ENCODE data around the gene OGFOD3.

OGFOD3 gene

GRCh38 chr17:82446124-82446523, 27.7 kb upstream of the OGFOD3 start:
- DNase-seq, result no peak

GRCh38 chr17:82445542-82445941, 27.2 kb upstream of the OGFOD3 start:
- DNase-seq, result no peak

GRCh38 chr17:82444941-82445521, 26.6 kb upstream of the OGFOD3 start:
- DNase-seq, result no peak

GRCh38 chr17:82444284-82444893, 26.0 kb upstream of the OGFOD3 start:
- DNase-seq, result no peak

GRCh38 chr17:82443465-82444283, 25.3 kb upstream of the OGFOD3 start:
- DNase-seq, result no peak

GRCh38 chr17:82442643-82443464, 24.5 kb upstream of the OGFOD3 start:
- no peak for DNase-seq

- no peak for DNase-seq
Observed at GRCh38 chr17:82441691-82442487, 23.5 kb upstream of the OGFOD3 start.

- DNase-seq, result no peak
Observed at GRCh38 chr17:82440991-82441627, 22.7 kb upstream of the OGFOD3 start.

- DNase-seq, result no peak
Observed at GRCh38 chr17:82440469-82440981, 22.1 kb upstream of the OGFOD3 start.

GRCh38 chr17:82439829-82440365, 21.5 kb upstream of the OGFOD3 start:
- no peak for DNase-seq

GRCh38 chr17:82439194-82439828, 20.9 kb upstream of the OGFOD3 start:
- no peak for DNase-seq

- DNase-seq, result no peak
Observed at GRCh38 chr17:82438401-82439193, 20.2 kb upstream of the OGFOD3 start.

GRCh38 chr17:82437325-82437668, 18.9 kb upstream of the OGFOD3 start:
- DNase-seq, result no peak

- no peak for DNase-seq
Observed at GRCh38 chr17:82436601-82437324, 18.4 kb upstream of the OGFOD3 start.

- DNase-seq, result no peak
Observed at GRCh38 chr17:82435601-82436583, 17.5 kb upstream of the OGFOD3 start.

GRCh38 chr17:82435103-82435502, 16.7 kb upstream of the OGFOD3 start:
- DNase-seq, result no peak

- DNase-seq, result no peak
Observed at GRCh38 chr17:82434216-82434565, 15.8 kb upstream of the OGFOD3 start.

- no peak for DNase-seq
Observed at GRCh38 chr17:82433560-82434215, 15.3 kb upstream of the OGFOD3 start.

All from GDM1 (cell line).